Nephron (organoid): ENCODE measurements around the gene NTM.

Experiments
- H3K27ac Mint-ChIP-seq, 3 experiments: 2 replicates each; pipeline ENCODE4 v1.8.0; 2020; ENCODE audit warnings: mixed read lengths in 3 of 3, mild to moderate bottlenecking in 2 of 3, moderate library complexity in 1 of 3
- H3K27me3 Mint-ChIP-seq: 2 replicates; pipeline ENCODE4 v1.8.0; 2021; ENCODE audit warnings: low read depth, mild to moderate bottlenecking, moderate library complexity, mixed read lengths
- H3K36me3 Mint-ChIP-seq: 2 replicates; pipeline ENCODE4 v1.8.0; 2020; ENCODE audit warnings: low read depth, mixed read lengths
- H3K4me1 Mint-ChIP-seq: 2 replicates; pipeline ENCODE4 v1.8.0; 2020; ENCODE audit warnings: mixed read lengths
- H3K4me3 Mint-ChIP-seq, 3 experiments: 2 replicates each; pipeline ENCODE4 v1.8.0; 2020; ENCODE audit warnings: mild to moderate bottlenecking in 3 of 3, mixed read lengths in 3 of 3, moderate library complexity in 2 of 3
- H3K9me3 Mint-ChIP-seq: 2 replicates; pipeline ENCODE4 v1.8.0; 2020; ENCODE audit warnings: mixed read lengths
- TF ChIP-seq, protein P1 (sequence below), 3 experiments: fragments of 200-600 bp; sonication (generic); IDR thresholded peaks; one replicate each; pipeline ENCODE4 v1.5.0; 2021; ENCODE audit warnings: antibody characterized with exemption in 3 of 3; ENCODE audit not compliant: unreplicated experiment in 3 of 3

Gene NTM

DNA sequence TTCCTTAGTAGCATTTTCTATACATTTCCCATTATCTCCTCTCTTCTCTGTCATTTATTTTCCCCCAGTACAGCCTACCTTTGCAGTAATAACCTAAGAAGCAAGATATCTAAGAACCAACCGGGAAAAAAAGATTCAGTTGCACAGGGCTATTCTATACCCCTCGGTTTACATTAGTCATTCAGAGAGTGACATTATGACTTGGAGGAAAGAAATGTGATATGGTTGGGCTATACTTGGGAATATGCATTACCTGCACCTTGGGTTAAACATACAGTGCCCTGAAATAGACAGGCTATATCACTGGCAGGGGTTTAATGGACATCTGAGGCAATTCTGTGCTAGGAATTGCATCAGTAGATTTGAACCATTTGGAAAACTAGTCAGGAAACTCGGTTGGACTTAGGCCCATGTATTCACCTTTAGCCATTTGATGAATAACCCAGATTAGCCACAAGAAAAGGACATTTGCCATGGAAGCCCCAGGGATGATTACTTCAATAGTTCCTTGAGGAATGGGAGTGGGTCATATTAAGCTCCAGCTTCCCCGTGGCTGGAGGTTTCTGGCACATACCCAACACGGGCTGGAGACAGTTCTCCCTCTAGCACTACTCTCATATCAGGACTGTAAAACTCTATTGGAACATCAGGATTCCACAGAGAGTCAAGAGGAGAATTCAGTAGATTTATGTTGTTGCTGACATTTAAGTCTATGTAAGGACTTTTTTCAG, 973.2 kb downstream of the NTM start:
- TF ChIP-seq, protein P1, sequence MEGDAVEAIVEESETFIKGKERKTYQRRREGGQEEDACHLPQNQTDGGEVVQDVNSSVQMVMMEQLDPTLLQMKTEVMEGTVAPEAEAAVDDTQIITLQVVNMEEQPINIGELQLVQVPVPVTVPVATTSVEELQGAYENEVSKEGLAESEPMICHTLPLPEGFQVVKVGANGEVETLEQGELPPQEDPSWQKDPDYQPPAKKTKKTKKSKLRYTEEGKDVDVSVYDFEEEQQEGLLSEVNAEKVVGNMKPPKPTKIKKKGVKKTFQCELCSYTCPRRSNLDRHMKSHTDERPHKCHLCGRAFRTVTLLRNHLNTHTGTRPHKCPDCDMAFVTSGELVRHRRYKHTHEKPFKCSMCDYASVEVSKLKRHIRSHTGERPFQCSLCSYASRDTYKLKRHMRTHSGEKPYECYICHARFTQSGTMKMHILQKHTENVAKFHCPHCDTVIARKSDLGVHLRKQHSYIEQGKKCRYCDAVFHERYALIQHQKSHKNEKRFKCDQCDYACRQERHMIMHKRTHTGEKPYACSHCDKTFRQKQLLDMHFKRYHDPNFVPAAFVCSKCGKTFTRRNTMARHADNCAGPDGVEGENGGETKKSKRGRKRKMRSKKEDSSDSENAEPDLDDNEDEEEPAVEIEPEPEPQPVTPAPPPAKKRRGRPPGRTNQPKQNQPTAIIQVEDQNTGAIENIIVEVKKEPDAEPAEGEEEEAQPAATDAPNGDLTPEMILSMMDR (IDR thresholded peaks at IDR 0.05; ENCODE audit: unreplicated experiment in 3 of 3): no peak
- Mint-ChIP-seq H3K27me3 (peaks cover 21% of the 10 kb centered on the region), H3K4me1 (no peaks in the 10 kb centered on the region), H3K9me3 (no peaks in the 10 kb centered on the region), H3K36me3 (no peaks in the 10 kb centered on the region), H3K27ac (no peak overlapping the region), H3K4me3 (no peak overlapping the region)

DNA sequence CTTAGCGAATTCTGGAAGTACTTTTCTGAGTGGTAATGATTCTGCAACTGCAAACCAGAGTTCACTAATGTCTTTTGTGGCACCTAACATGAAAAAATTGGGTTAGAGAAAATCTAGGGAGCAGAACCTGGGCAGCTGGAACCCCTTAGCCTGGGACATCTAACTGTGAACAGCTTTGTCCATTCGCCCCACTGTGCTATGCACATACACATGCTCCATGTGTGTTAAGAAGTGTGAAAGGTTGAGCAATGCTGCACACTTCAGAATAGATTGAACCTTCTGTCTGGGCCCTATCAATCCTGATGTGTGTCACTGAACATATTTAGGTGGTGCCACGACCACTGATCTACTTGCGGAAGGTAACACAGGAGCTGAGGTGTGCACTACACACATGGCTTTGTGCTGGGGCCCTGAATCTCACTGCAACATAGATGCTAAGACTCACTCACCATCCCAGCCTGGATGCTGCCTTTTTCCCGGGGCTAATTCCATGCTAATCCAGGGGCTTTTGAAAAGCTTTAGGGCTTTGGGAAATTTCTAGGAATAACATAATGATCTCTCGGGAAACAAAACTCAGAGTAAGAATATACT, 976.2 kb downstream of the NTM start:
- peaks cover 25% of the 10 kb centered on the region for H3K27me3 Mint-ChIP-seq
- H3K27ac Mint-ChIP-seq: no peak overlapping the region
- H3K9me3 Mint-ChIP-seq: no peaks in the 10 kb centered on the region
- H3K4me3 Mint-ChIP-seq: no peak overlapping the region
- H3K36me3 Mint-ChIP-seq: no peaks in the 10 kb centered on the region
- H3K4me1 Mint-ChIP-seq: no peaks in the 10 kb centered on the region
- TF ChIP-seq, protein P1 (IDR thresholded peaks at IDR 0.05; ENCODE audit: unreplicated experiment in 3 of 3): no peak

DNA sequence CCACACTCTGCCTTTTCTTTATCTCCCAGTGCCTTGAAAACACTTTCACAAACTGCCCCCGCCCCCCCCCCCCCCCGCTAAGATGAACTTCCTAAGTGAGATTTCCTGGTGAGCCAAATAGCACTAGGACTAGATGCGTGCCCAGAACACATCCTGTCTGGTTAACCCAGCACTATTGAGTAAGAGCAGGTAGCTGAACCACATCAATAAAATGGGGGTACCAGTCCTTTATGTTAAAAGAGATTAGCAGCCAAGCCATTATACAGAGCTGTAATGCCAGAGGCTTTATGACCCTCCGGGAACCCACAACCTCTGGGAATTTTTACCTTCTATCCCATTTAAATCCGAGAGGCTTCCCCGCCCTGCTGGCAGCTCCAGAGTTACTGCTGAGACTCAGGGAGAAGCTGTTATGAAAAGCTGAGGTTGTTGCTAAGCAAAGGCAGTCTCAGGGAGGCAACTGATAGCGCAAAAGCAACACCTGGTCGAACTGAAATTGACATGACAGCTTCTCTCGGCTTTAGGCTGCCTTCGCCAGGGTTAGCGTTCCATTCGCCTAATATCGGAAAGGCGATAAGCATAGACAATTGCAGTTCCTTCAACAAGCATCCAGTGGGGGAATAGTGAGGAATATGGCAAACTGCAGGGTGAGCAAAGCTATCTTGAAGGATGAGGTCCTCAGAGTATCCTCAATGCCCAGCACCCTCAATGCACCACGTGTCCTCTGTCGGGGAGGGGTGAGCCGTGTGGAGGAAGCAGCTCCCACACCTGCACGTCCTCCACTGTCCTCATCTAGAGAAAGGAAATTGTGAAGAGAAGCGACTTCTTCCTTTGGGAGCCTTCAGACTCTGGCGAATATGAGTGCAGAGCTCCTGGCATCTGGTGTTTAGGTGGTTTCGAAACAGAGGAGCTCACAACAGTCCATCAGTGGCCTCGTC, 977.0 kb downstream of the NTM start:
- TF ChIP-seq, protein P1 (IDR thresholded peaks at IDR 0.05; ENCODE audit: unreplicated experiment in 3 of 3): no peak
- Mint-ChIP-seq H3K9me3 (no peaks in the 10 kb centered on the region), H3K36me3 (no peaks in the 10 kb centered on the region)

DNA sequence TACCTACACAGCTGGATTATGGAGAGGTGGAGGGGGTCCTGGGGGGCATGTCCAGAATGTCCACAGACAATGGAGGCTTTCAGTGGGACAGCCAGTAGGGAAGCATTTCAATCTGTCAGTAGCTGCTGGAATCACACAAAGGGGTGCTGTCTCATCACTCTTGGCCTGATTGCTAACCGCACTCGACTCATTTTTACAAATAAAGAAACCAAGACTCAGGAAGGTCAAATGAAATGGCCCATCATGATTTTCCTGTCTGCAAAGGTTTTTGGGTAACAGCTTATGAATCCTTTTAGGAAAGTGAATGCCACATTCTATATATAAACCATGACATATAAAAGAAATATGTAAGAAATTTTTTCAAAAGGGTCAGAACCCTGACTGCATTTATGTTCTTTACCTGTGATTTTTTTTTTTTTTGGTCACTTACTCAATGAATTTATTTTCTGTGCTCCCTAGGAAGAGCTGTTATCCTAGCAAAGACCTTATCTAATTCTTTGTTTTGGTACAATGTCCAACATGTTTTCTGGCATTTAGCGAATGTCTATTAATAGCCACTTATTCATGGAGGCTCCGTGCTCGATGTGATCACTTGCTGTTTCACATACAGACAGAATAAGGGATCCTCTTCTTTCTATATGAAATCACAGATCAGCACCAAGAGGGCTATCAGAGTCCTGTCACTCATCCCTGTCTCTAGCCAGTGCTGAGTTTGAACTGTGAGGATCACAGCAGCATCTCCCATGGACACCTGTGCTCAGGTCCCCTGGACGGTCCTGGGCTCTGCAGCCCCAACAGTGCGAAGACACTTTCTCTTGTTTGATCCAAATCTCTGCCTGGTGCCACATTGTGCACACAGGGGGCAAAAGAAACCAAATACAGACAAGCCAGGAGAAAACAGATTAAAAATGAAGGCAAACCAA, 979.7 kb downstream of the NTM start:
- no peaks in the 10 kb centered on the region for H3K36me3 Mint-ChIP-seq
- H3K27me3 Mint-ChIP-seq: peaks cover 24% of the 10 kb centered on the region
- no peak overlapping the region for H3K27ac Mint-ChIP-seq
- no peak overlapping the region for H3K4me3 Mint-ChIP-seq
- H3K9me3 Mint-ChIP-seq: no peaks in the 10 kb centered on the region
- TF ChIP-seq, protein P1 (IDR thresholded peaks at IDR 0.05; ENCODE audit: unreplicated experiment in 3 of 3): no peak
- no peaks in the 10 kb centered on the region for H3K4me1 Mint-ChIP-seq

More for the DNA sequence above, 977.0 kb downstream of the NTM start:
- no peak overlapping the region for H3K27ac Mint-ChIP-seq
- no peak overlapping the region for H3K4me3 Mint-ChIP-seq
- H3K4me1 Mint-ChIP-seq: no peaks in the 10 kb centered on the region
- H3K27me3 Mint-ChIP-seq: peaks cover 23% of the 10 kb centered on the region

DNA sequence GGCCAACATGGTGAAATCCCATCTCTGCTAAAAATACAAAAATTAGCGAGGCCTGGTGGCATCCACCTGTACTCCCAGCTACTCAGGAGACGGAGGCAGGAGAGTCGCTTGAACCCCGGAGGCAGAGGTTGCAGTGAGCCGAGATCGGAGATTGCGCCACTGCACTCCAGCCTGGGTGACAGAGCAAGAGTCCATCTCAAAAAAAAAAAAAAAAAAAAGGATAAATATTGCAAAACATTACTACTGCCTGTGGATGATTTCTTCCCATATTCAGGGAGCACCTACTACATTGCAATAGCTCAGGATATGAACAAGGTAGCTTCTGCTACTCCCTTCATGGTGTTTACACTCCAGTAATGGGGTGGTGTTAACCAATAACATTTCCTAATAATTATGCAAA, 980.6 kb downstream of the NTM start:
- Mint-ChIP-seq H3K27me3 (peaks cover 29% of the 10 kb centered on the region), H3K36me3 (no peaks in the 10 kb centered on the region), H3K9me3 (no peaks in the 10 kb centered on the region), H3K27ac (no peak overlapping the region), H3K4me3 (no peak overlapping the region), H3K4me1 (no peaks in the 10 kb centered on the region)
- TF ChIP-seq, protein P1 (IDR thresholded peaks at IDR 0.05; ENCODE audit: unreplicated experiment in 3 of 3): no peak
